GM18526 (cell line): ENCODE measurements around the gene MTUS2.

Source experiments
- POLR2A ChIP-seq: IDR thresholded peaks from 3 replicates; pipeline ENCODE4 v1.6.1; 2011; ENCODE audit not compliant: insufficient read length; ENCODE audit errors: extremely low read depth

Gene MTUS2

DNA sequence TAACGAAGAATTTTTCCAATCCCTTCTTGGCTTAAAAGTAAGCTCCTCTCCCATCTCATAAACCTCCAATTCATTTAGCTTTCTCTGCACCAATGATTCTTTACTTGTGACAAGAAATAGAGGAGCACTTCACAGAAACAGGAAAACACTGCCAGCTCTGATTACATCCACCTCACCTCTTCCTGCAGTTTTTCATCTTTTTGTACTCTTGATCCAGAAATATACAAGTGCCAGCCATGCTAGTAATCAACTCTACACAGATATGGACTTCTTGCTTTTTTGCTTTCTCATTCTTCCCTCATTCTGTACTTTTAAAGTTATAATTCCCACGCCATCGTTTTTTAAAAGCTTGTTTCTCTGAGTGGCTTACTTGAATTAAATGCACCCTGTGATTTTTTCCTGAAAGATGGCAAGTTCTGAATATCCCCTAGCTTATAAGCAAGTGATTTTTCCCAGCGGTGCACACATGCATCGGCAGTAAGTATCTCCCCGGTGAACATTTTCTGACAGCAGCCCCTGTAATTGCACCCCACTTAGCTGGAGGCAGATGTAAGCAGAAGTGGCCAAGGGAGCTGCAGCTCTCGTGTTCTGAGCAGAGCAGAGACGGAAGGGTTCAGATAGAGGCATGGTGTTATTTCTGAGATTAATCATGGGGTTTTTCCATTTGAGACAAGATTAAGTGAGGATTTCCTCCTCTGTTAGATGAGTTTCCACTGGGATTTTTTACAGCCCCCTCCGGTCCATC is 434.7 kb downstream of the MTUS2 start:
- TF ChIP-seq POLR2A, result no peak

DNA sequence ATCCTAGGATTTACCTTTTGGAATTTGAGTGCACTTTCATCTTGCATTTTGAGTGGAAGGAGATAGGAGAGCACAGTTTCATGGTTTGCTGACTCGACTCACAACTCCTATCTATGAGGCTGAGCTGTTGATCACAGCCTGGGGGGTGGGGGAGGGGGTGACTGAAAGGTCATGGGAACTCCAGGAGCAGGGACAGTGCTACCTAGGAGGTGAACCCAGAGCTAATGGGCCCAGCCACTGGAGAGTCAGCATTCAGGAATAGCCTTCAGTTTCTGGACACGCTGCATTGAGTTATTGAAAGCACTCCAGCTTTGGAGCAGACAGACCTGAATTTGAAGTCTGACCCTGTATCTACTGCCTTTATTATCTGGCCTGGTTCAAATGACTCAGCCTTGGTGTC is 435.4 kb downstream of the MTUS2 start:
- TF ChIP-seq POLR2A, result no peak

DNA sequence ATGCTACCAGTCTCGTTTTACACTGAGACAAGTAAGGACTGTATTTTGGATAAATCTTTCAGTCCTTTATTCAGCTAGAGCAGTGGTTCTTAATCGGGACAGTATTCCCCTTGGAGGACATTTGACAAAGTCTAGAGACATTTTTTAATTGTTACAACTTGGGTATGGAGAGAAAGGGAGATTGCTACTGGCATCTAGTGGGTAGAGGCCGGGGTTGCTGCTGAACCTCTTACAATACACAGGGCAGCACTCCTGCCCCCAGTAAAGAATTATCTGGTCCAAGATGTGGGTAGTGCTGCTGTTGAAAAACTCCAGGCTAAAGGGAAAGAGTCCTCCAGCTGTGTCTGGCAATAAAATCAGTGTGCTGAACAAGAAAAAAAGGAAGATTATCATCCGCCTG is 440.5 kb downstream of the MTUS2 start:
- TF ChIP-seq POLR2A, result no peak

DNA sequence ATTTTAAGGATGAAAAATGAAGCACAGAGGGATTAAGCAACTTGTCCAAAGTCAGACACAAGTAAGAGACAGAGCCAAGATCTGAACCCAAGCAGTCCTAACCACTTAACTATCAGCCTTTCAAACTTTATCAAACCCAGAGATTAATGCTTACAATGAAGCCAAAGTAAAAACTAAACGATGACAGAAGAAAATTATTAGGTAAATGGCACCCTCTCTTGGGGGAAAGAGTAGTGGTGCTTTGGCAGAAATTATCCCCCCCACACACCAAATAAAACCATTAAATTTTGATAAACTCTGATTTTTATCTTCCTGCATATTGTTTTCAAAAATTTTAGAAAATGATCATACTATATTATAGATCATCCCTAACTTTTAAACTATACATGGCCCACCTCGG is 446.1 kb downstream of the MTUS2 start:
- no peak for TF ChIP-seq POLR2A

DNA sequence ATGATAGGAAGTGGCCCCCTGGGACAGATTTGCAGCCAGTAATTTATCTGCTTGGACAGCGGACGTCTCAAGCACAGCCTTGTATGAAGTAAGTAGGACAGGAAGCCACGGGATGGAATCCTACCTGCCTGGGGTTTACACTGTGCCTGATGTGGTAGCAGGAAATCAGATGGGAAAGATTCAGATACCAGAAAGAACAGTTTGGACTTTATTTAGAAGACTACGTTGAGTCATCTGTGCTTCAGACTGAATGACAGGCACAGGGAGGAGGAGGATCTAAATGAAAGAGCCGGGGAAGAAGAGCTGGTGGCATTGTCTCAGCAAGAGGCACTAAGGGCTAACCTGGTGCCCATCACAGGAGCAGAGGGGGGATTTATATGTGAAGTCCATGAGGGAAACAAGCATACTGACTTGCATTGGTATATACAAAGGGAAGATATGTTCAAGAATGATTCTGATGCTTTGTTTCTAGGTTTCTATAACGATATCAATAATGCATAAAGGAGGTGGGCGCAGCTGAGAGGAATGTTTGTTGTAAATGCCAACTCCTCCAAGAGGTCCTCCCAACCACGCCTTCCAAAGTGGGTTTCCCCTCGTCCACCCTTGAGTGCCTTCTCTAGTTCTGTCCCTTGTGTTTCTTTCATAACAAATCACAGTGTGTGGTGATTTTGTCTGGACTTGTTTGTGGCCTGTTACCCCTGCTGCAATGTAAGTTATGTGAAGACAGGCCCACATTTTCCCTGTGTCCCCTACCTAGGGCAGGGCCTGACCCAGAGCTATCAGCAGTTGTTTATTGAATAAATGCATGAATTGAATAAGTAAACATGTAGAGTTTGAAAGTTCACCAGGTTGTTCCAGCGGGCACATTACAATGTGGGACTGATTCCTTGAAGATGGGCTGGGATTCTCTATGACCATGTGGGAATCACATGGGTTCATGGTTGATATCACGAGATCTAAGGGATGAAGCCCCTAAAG is 446.9 kb downstream of the MTUS2 start:
- no peak for TF ChIP-seq POLR2A

DNA sequence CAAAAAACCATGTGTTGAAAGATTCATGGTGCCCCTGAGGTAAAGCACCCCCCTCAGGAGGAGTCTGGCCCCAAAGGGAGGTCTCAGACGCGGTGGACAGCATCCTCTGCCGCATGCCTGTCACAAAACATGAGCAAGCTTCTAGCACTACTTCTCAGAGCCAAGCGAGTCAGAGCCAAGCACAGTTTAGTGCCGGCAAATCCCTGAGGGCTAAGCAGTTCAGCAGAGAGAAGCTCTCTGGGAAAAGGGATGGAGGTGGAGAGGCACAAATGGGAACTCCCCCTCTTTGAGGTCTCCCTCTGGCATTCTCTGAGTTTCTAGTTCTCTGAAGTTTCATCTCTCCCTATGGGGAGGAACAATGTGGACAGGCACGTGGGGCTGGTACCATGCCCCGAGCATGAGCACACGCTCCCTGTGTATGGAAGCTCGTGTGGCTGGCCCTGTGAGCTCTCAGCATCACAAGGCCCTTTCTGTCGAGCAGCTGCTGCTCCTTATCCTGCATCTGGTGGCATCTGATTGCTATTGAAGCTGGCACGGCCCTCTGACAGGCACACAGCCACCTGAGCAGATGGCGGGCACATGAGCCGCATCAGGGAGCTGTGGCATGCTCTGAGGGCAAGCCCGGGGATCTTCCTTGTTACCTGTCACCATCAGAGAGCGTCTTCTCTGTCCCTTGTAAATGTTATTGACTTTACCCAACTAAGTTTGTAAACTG is 450.3 kb downstream of the MTUS2 start:
- TF ChIP-seq POLR2A, result no peak

GRCh38 chr13:29271606-29272005 is 451.5 kb downstream of the MTUS2 start:
- TF ChIP-seq POLR2A, result no peak

- no peak for TF ChIP-seq POLR2A
These were observed 459.5 kb downstream of the MTUS2 start for GRCh38 chr13:29279356-29280254.

- no peak for TF ChIP-seq POLR2A
These were observed 461.9 kb downstream of the MTUS2 start for GRCh38 chr13:29281932-29282495.

GRCh38 chr13:29284726-29285125 is 464.6 kb downstream of the MTUS2 start:
- no peak for TF ChIP-seq POLR2A

DNA sequence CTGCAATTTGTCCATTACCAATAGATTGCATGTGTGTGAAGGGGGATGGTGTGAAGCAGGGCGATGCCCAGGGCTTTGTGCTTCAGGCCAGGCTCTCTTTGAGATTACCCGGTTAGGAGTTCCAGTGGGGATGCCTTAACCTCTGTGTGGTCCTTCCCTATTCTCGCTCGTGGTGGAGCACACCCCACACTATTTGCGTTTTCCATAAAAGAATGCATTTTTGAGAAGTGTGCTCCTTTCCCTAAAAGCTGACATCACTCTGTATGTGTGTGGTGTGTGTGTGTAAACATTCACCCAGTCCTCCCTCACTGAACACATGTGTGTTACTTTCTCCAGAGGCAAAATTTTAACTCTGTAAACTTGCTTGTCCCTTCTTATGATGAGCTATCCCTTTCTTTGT is 467.1 kb downstream of the MTUS2 start:
- no peak for TF ChIP-seq POLR2A

DNA sequence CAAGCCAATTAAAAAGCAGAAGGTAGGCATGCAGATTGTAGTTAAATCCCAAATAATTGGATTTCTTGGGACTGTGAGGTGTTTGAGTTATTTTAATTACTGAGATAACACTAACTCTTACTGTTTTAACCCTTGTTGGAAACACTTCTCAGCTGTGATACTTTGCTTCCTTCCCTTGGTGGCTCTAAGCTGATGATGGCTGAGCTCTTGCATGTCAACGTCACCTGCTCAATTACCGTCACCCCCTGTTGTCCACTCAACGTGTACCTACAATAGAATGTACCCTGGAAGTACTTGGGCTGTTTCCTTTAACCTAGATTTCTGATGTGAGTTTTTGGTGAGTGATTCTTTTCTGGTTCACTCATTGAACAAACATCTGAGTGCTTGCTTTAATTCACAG is 471.9 kb downstream of the MTUS2 start:
- no peak for TF ChIP-seq POLR2A

GRCh38 chr13:29294821-29295220 is 474.7 kb downstream of the MTUS2 start:
- no peak for TF ChIP-seq POLR2A

GRCh38 chr13:29301027-29301426 is 480.9 kb downstream of the MTUS2 start:
- TF ChIP-seq POLR2A, result no peak
